Mucosa of gallbladder (tissue), 1 donor: ENCODE results near the gene SLC11A2. TPM values are rescaled to one million over a fixed set of nuclear protein-coding genes. Genes with fewer than 3 reads are reported as not detected.
"Not testable (repeated sequence)": the region's sequence is repeated elsewhere in the genome, so short reads cannot be mapped to it uniquely, and the experiment has no call there.

ENCODE experiments used
- DNase-seq: peaks from one replicate; pipeline ENCODE4 v3.0.0-alpha.2; 2020; ENCODE audit warnings: low spot score
- total RNA-seq: library from RNA; stranded (reverse); gene quantifications from one replicate; pipeline ENCODE4 v1.2.1, GENCODE V29; 2021
- donor health status: DM: no; HTN: no; CAD: no.

SLC11A2 gene
- total RNA-seq, 1 donor from 2014 or later: 56.1 TPM

DNA sequence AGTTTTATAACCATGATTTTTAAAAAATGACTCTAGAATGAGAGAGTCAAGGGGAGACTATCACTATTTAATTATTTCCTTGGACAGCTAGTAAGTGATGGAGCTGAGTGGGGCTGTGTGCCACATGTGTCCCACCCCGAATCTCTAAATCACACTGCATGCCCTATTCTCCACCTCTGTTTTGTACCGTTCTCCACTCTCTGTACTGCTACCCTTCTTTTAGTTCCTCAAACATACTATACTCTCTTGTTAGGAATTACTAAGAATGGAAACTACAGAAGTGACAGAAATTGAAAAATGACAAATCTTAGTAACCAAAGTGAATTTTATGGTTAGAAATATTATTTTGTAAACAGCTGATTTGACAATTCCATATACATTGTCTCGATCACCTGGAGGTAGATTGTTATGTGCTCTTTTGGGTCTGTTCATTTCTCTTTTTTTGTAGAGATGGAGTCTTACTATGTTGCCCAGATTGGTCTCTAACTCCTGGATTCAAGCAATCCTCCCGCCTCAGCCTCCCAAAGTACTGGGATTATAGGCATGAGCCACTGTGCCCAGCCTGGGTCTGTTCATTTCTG lies 35.9 kb downstream of the SLC11A2 start:
- no peak for DNase-seq

GRCh38 chr12:50988871-50989270 lies 37.3 kb downstream of the SLC11A2 start:
- DNase-seq: no peak

- no peak for DNase-seq
Observed at GRCh38 chr12:50988051-50988450, 38.1 kb downstream of the SLC11A2 start.

DNA sequence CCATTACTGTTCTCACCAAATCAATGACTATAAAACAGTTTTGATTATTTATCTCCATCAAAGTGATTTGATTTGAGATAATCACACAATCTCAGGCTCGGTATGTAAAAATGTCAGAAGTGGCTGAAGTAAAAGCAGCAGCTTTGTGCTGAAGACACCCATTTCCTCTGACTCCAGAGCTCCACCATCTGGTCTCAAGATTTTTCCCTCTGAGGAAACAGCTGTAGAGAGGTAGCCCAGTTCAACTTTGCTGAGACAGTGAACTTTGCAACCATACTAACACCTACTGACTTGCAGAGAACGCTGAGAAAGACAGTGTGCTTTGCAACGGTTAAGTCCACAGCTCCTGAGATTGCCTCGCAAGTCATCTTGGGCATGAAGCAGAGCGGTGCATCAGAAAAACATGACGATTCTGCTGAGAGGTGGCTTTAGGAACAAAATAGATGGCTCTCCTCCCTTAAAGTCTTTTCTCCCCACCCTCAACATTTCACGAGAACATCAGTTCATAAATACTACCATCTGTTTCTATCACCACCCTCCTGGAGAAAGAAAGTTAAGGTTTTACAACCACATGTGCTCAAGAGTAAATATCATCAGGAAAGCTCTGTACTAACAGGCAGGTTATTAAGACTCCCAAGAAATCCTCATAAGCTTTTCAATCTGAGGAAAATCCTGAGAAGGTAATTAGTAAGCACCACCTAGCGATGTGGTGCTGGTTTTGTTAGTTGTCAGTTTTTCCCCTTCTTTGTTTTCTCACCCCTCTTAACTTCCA lies 39.0 kb downstream of the SLC11A2 start:
- DNase-seq: peak; percentile 70

DNA sequence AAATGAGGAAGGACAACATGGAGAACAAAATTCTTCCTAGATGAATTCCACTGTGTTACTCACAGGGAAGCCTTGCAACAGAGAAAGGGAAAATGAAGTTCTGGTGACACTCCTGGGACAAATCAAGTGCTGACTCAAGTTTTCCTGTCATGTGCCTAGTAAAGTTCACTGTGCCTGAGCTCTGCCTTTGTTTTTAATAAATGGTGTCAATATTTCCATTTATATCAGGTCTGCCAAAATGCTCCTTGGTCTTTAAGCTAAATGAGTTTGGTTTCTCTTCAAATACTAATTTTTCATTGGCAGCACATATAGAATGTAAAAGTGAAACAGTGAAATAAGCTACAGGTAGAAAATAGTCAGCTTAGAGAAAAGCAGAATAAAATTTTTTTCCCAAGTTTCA lies 40.9 kb downstream of the SLC11A2 start:
- peak; percentile 45 for DNase-seq

- no peak for DNase-seq
Observed at GRCh38 chr12:50984586-50985298, 41.4 kb downstream of the SLC11A2 start.

- no peak for DNase-seq
Observed at GRCh38 chr12:50981319-50982239, 44.6 kb downstream of the SLC11A2 start.

DNA sequence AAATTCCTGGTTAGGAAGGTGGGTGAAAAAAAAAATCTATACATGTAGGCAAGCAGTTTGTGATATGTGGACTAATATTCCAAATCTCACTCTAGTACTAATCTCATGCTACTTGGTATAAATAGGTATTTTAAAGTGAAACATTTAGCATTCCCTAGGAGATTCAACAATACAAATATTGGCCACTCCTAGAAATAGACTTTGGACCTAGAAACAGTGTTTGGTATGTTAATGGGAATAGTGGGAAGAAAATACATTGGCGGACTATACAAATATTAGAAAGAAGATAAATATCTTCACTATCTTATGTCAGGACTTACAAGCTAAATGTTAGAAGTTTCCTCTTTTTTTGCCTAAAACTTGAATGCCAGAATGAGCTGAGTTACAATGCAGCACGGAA lies 45.6 kb downstream of the SLC11A2 start:
- no peak for DNase-seq

GRCh38 chr12:50979369-50980052 lies 46.7 kb downstream of the SLC11A2 start:
- no peak for DNase-seq

- no peak for DNase-seq
Observed at GRCh38 chr12:50971946-50972345, 54.2 kb downstream of the SLC11A2 start.

DNA sequence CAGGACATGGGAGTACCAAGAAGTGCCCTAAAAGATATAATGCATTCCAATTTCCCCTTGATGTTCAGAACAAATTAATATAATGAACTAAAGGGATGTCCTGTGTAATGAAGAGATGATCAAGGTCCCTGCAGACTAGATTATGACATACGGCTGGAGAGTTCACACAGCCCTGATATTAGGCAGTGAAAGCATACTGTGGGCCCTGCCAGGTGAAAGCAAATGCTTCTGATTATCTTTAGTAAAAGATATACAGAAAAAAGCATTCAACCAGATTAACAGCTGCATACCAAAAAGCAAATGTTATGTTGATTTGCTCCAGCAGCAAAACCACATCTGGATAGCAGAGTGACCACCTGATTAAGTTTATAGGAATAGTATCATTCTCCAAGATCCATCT lies 61.8 kb downstream of the SLC11A2 start:
- DNase-seq: no peak

DNA sequence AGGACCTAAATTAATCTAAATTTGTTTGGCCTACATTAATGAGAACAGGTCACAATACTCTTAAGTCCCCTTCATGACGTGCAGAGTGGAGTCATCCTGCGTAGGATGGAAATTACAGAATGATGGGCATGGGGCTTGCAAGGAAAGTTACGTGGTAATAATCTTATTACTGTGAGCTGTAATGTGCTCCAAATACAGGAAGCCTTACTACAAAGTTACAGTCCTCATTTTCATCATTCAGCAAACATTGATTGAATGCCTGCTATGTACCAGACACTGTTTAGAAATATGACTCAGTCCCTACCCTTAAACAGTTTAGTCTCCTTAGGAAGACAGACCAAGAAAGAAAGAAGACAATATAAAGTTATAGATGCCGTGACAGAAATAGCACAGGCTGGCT lies 64.5 kb downstream of the SLC11A2 start:
- DNase-seq: no peak

DNA sequence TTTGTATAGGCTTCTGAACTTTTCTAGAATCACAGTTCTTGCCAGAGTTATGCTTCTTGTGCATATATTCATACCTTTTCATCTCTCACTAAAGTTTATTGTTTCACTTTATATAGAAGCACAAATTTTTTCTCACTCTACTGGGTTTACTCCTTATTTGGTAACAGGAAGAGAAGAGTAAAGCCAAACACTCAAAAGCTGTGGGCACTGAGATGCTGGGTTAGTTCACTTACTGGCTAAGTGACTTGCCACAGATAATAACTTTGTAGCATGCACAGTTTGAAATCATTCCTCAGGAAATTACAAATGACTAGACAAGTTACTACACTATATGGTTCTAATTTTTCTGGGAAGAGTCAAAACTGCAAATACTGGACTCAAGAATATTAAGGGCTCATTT lies 66.1 kb downstream of the SLC11A2 start:
- DNase-seq: no peak

DNA sequence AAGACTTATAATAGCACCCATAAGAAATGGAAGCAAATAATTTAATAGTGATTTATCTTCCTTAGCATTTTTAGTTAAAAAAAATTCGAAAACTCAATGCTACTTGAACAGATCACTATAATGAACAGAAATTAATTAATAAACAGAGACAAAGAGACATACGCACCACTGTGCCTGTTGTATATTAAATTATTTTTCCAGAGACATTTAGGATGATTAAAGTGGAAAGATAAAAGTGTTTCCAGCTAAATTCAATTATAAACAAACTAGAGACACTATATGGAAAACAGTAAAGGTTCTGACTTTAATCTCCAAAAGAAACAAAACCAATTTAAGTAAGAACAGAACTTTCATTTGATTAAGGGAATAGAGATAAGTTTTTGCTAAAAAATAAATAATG lies 70.5 kb downstream of the SLC11A2 start:
- DNase-seq: no peak

DNA sequence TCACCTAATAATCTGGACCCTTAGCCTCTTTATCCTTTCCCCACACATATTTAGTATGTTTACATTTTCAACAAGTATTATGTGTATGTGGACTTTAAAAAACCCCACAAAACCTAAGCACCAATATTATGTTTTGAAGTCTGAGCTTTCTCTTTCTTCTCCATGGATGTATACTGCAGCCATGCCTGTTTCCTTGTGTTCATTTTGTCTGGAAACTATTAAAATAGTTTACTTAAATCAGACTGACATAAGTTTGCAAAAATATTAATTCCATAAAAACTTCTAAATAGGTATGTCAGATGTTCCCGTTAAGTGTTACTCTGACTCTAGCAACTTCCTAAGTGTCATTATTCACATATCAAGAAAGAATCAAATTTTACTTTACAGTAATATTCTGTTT lies 70.9 kb downstream of the SLC11A2 start:
- DNase-seq: no peak

- not testable (repeated sequence) for DNase-seq
Observed at GRCh38 chr12:50954789-50955188, 71.4 kb downstream of the SLC11A2 start.

GRCh38 chr12:50953047-50953446 lies 73.1 kb downstream of the SLC11A2 start:
- no peak for DNase-seq

DNA sequence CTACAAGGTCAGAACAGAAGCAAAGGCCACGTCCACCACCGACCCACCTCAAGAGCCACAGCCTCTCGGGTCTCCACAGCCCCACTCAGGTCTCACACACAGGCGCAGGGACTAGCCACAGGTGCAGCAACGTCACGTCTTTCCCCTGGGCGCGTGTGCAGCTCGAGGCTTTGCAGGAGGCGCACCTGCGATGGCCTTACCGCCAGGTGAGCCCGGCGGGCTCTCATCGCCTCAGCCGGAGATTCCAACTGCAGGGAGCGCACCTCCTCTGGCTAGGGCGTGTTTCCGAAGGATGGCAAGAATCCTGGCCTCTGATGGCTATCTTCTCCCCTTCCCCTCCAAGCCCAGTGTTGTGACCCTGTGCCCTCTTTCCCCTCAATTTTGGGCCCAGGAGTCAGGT lies 73.7 kb downstream of the SLC11A2 start, which contains the start of gene HIGD1C:
HIGD1C (plus strand) TSS at position 35 of the 400 bp plus-strand sequence. CDS start 1,455 bp downstream, outside the sequence.
- no peak for DNase-seq

DNA sequence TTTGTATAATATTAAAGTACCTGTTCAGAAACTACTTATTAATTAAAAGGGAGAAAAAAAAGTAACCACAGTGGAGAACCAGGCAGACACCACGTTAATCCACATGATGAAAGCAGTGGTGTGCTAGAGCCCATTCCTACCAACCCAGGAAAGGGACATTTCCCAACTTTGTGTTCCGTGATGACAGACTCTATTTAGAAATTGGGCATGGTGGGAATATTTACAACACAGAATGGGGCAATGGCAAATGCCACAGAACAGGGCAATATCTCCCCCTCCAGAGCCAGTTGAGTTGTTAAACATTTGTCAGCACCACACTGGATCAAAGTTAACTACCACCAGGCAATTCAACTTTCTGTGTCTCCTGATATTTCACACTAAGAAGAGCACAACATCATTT lies 75.1 kb downstream of the SLC11A2 start:
- no peak for DNase-seq

DNA sequence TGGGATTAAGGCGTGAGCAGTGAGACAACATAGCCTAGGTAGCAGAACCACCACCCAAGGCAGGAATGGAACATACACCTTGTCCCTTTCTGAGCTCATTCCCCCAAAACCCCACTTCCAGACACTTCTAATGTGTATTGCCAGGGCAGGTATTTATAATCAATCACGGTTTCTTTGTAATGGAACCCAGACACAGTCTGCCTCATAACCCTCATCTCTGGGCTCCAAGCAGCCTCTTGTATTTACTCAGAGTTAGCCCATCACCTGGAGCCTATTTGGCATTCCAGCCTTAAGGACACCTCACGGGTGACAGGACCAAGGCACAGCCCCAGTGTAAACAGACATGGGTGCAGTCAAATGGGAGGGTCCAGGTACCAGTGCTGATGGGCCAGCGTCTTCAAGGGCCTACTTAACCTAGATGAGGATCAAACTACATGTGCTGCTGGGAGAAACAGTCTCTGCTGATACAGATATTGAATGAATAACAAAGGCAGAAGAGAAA lies 76.3 kb downstream of the SLC11A2 start:
- no peak for DNase-seq

DNA sequence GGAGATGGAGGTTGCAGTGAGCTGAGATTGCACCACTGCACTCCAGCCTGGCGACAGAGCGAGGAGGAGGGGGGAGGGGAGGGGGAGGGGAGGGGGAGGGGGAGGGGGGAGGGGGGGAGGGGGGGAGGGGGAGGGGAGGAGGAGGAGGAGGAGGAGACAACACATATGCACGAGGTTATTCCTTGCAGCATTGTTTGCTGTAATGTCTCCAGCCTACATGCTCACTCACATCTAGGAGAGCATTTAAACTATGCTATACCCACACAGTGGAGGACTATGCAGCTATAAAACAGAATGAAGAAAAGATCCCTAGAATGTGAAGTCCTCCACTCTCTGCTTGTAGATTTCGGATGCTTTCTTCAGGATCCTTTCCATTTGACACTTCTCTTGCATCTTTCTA lies 77.4 kb downstream of the SLC11A2 start:
- no peak for DNase-seq
